ENCODE results near the gene ADAMTS12.
"Not testable (repeated sequence)": the region's sequence is repeated elsewhere in the genome, so short reads cannot be mapped to it uniquely, and the experiment has no call there.

- not testable (repeated sequence) for TF ChIP-seq CTCF (IDR thresholded peaks at IDR 0.05); POLR2A (IDR thresholded peaks at IDR 0.05; ENCODE audit: low read depth); EP300 (IDR thresholded peaks at IDR 0.05); POLR2AphosphoS5 (IDR thresholded peaks at IDR 0.05)
Observed at GRCh38 chr5:33914844-33915243, 23.1 kb upstream of the ADAMTS12 start.
